GM18519 (cell line): ENCODE data around the gene GPR146.
"Not testable (repeated sequence)": the region's sequence is repeated elsewhere in the genome, so short reads cannot be mapped to it uniquely, and the experiment has no call there.

ENCODE experiments used
- ATAC-seq: cut with Tn5 transposase; IDR thresholded peaks from one replicate; pipeline ENCODE4 v1.9.1; 2021; ENCODE audit warnings: mild to moderate bottlenecking, moderate library complexity; ENCODE audit not compliant: unreplicated experiment, low FRiP score

Gene GPR146, protein sequence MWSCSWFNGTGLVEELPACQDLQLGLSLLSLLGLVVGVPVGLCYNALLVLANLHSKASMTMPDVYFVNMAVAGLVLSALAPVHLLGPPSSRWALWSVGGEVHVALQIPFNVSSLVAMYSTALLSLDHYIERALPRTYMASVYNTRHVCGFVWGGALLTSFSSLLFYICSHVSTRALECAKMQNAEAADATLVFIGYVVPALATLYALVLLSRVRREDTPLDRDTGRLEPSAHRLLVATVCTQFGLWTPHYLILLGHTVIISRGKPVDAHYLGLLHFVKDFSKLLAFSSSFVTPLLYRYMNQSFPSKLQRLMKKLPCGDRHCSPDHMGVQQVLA

GRCh38 chr7:1044189-1045068 lies at the start of gene GPR146:
TSS of gene GPR146 (plus strand) at chr7:1044546. CDS start at chr7:1057516, 12,970 bp downstream.
- ATAC-seq, result peak; percentile 69

DNA sequence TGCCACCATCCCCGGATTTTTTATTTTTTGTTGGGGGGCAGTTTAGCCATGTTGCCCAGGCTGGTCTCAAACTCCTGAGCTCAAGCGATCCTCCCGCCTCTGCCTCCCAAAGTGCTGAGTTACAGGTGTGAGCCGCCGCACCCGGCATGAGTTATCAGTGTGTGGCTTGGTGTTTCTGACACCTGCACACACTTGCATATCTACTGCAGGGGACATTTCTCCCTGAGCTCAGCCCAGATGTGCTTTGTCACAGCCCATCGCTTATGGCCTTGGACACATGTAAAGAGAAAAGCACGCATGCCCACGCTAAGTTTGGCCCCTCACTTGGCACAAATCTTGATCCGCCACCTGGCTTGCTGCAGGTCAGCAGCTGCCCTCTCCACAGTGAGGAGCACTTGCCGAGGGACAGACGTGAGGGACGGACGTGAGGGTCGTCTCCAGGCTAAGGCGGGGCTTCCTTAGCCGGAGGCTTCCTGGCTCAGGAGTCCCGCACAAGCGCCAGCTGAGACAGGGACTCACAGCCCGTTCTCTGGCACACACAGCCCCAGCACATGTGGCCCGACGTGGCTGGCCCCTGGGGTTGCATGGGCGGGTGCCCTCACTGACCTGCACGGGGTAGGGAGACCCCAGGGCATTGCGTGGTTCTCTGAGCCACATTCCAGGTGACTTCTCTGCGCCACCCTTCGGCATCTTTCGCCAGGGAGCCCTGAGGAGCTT lies 49.6 kb upstream of the GPR146 start:
- ATAC-seq, result no peak

- no peak for ATAC-seq
These were observed 48.8 kb upstream of the GPR146 start for GRCh38 chr7:995571-995970.

DNA sequence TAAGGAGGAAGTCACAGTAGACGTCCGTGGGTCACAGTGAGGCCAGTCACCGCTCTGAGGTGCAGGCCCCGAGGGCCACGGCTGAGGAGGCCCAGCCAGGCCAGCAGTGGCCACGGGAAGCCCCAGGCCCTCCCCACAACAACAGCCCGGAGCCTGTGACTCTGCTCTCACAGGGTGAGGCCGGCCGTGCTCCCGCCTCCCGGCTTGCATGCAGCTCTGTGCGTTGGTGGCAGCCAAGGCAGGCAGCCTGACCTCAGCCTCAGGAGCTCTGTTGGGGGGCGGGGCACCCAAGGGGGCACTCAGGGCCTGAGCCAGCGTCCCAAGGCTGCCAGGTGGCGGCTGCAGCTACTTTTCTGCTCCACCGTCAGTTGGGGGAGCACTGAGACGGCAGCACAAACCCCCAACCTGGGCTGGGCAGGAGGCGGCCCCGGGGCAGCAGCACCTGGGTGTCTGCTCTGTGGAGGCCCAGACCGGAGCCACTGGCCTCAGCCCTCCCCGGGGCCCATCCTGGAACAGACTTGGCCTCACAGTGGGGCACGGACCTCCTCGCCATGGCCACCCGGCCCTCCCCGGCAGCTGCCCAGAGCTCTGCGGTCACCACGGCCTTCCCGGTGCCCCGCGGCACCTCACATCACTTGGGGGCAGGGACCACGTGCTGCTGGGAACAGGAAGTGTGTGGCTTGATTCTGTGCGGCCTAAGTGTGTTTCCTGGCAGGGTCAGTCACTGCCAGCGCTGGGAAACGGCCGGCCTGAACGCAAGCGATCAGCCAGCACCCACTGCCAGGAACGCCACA lies 48.1 kb upstream of the GPR146 start:
- ATAC-seq, result no peak

- no peak for ATAC-seq
These were observed 46.6 kb upstream of the GPR146 start for GRCh38 chr7:997404-998395.

GRCh38 chr7:999149-999879 lies 45.0 kb upstream of the GPR146 start:
- ATAC-seq, result no peak

DNA sequence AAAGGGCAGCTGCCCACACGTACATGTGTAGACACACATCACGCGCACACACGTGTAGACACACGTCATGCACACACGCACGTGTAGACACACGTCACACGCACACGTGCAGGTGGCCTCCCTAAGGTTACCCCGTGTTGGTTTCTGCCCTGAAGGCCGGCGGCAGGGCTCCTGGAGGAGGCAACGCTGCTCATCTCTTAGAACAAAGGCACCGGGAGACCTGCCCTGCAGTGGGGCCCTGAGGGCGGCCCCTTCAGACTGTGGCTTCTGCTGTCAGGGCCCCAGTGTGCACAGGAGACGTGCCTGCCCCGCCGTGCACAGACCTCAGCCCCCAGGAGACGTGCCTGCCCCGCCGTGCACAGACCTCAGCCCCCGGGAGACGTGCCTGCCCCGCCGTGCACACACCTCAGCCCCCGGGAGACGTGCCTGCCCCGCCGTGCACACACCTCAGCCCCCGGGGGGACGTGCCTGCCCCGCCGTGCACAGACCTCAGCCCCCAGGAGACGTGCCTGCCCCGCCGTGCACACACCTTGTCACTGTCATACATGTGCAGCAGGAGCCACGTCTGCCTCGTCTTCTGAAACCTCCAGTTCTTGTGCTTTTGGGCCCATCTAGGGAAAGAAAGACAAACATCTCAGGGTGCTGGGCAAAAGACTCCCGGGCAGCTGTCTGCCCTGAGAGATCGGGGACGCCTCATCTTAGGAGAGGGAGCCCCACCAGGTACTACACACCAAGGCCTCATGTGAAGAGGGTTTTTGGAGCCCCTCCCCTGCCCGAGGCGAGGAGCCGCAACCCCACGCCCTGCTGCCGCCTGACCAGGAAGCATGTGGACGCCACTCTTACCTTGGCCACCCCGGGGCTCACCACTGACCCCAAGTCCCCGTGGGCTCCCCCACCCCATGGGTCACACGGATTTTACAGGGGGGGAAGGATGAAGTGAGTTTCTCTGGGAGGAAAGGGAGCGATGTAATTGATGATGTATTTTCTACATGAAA lies 44.1 kb upstream of the GPR146 start:
- no peak for ATAC-seq

DNA sequence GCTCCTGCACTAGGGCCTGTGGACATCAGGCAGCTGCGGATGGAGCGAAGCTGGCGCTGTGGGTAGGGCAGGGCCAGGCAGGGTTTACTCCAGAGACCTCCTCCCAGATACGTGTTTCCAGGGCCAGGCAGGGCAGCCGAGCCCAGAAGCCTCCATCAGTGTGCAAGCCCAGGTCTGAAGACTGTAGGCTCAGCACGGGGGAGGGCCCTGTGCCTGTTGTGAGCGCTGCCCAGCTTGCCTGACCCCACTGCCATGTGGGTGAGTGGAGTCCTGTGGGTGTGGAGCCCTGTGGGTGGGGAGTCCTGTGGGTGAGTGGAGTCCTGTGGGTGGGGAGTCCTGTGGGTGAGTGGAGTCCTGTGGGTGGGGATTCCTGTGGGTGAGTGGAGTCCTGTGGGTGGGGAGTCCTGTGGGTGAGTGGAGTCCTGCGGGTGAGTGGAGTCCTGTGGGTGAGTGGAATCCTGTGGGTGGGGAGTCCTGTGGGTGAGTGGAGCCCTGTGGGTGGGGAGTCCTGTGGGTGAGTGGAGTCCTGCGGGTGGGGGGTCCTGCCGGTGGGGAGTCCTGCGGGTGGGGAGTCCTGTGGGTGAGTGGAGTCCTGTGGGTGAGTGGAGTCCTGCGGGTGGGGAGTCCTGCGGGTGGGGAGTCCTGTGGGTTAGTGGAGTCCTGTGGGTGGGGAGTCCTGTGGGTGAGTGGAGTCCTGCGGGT lies 43.1 kb upstream of the GPR146 start:
- not testable (repeated sequence) for ATAC-seq

DNA sequence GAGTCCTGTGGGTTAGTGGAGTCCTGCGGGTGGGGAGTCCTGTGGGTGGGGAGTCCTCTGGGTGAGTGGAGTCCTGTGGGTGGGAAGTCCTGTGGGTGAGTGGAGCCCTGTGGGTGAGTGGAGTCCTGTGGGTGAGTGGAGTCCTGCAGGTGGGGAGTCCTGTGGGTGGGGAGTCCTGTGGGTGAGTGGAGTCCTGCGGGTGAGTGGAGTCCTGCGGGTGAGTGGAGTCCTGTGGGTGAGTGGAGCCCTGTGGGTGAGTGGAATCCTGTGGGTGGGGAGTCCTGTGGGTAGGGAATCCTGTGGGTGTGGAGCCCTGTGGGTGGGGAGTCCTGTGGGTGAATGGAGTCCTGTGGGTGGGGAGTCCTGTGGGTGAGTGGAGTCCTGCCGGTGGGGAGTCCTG lies 42.3 kb upstream of the GPR146 start:
- ATAC-seq, result not testable (repeated sequence)

DNA sequence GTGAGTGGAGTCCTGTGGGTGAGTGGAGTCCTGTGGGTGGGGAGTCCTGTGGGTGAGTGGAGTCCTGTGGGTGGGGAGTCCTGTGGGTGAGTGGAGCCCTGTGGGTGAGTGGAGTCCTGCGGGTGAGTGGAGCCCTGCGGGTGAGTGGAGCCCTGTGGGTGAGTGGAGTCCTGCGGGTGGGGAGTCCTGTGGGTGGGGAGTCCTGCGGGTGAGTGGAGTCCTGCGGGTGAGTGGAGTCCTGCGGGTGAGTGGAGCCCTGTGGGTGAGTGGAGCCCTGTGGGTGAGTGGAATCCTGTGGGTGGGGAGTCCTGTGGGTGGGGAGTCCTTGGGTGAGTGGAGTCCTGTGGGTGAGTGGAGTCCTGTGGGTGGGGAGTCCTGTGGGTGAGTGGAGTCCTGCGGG lies 41.9 kb upstream of the GPR146 start:
- ATAC-seq, result not testable (repeated sequence)

- no peak for ATAC-seq
These were observed 40.1 kb upstream of the GPR146 start for GRCh38 chr7:1004018-1004852.

DNA sequence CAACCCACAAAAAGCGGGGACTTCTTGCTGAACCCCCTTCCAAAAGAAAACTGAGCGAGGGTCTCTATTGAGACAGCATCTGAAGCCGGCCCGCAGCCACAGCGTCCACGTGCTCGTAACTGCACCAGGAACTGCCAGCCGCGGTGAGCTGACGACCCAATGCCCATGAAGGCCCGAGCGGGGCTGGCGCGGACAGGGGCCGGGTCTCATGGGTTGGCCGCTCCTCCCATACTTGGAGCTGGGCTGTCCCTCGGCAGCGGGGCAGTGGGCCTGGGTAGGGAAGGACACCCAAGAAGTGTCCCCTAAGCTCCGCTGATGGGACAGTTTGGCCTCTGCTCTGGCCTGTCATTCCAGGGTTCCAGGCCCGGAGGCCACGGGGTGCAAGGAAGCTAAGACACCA lies 39.0 kb upstream of the GPR146 start:
- no peak for ATAC-seq

- no peak for ATAC-seq
These were observed 36.4 kb upstream of the GPR146 start for GRCh38 chr7:1007901-1008300.

GRCh38 chr7:1008733-1009363 lies 35.5 kb upstream of the GPR146 start:
- ATAC-seq, result no peak

- no peak for ATAC-seq
These were observed 34.6 kb upstream of the GPR146 start for GRCh38 chr7:1009747-1010146.
